Vagina (tissue), 2 donors: ENCODE results near the gene AGT. TPM values are rescaled to one million over a fixed set of nuclear protein-coding genes. Genes with fewer than 3 reads are reported as not detected.

Source experiments
- DNase-seq, 2 donors: peaks; one replicate each; pipeline ENCODE4 v3.0.0-alpha.2; 2017; ENCODE audit errors: extremely low spot score in 2 of 2
- H3K27ac ChIP-seq: fragments of 200-600 bp; sonication (generic); one replicate; pipeline ENCODE4 v1.5.1; 2019
- H3K27me3 ChIP-seq: fragments of 200-600 bp; sonication (generic); one replicate; pipeline ENCODE4 v1.5.1; 2019
- H3K36me3 ChIP-seq, 2 donors: fragments of 200-600 bp; sonication (generic); one replicate each; pipeline ENCODE4 v1.5.1; 2017 to 2019
- H3K4me1 ChIP-seq: fragments of 200-600 bp; sonication (generic); one replicate; pipeline ENCODE4 v1.5.1; 2019
- H3K4me3 ChIP-seq, 2 donors: fragments of 200-600 bp; sonication (generic); 1 replicate in 1 of 2; 2 replicates in 1 of 2; pipeline ENCODE4 v1.5.1; 2016 to 2019
- H3K9me3 ChIP-seq: fragments of 200-600 bp; sonication (generic); one replicate; pipeline ENCODE4 v1.5.1; 2019
- CTCF ChIP-seq, 3 experiments: fragments of 450-650 bp in 2 of 3; fragments of 200-600 bp in 1 of 3; sonication (generic) in 1 of 3; IDR thresholded peaks; one replicate each; pipeline ENCODE4 v1.5.1; 2017 to 2019; ENCODE audit warnings: antibody characterized with exemption in 3 of 3, mild to moderate bottlenecking in 2 of 3, moderate library complexity in 2 of 3
- POLR2A ChIP-seq, 2 donors: fragments of 450-650 bp; IDR thresholded peaks; one replicate each; pipeline ENCODE4 v1.6.1; 2017; ENCODE audit warnings: antibody characterized with exemption in 2 of 2, mild to moderate bottlenecking in 2 of 2, moderate library complexity in 2 of 2
- POLR2AphosphoS5 ChIP-seq, 2 donors: sonication (generic); formaldehyde crosslinking; IDR thresholded peaks; one replicate each; pipeline ENCODE4 v1.9.0; 2017; ENCODE audit warnings: antibody characterized with exemption in 2 of 2, mild to moderate bottlenecking in 2 of 2, low read depth in 1 of 2; ENCODE audit not compliant: insufficient read depth in 1 of 2
- intact Hi-C: fragments of 100-400 bp; cut with DNase I; formaldehyde crosslinking; loops from one replicate; pipeline ENCODE4 v1.15.1; 2023
- total RNA-seq: library from RNA; depleted of rRNA; stranded (reverse); fragments of >200 nt; gene quantifications from one replicate; pipeline ENCODE4 v1.2.3, GENCODE V29; 2016

Gene AGT
- total RNA-seq, 1 donor from 2014 or later: 9.6 TPM

- intact Hi-C loops: no loop called here
- TF ChIP-seq CTCF (IDR thresholded peaks at IDR 0.05): no peak
- TF ChIP-seq POLR2A (IDR thresholded peaks at IDR 0.05): no peak
- TF ChIP-seq POLR2AphosphoS5 (IDR thresholded peaks at IDR 0.05; ENCODE audit: insufficient read depth in 1 of 2, low read depth in 1 of 2): no peak
- H3K4me3 ChIP-seq: peak overlapping the region; percentile 7 to 30
- no peaks in the 10 kb centered on the region for H3K27me3 ChIP-seq
- H3K27ac ChIP-seq: no peak overlapping the region
- peaks cover 14% of the 10 kb centered on the region for H3K4me1 ChIP-seq
- no peak for DNase-seq
- H3K9me3 ChIP-seq: no peaks in the 10 kb centered on the region
- H3K36me3 ChIP-seq: no peaks in the 10 kb centered on the region
Measured at GRCh38 chr1:230713547-230713914, 391 bp downstream of the AGT start.

GRCh38 chr1:230713138-230713537, 784 bp downstream of the AGT start:
- H3K4me3 ChIP-seq: no peak overlapping the region
- intact Hi-C loops: no loop called here

GRCh38 chr1:230712470-230712942, 1.4 kb downstream of the AGT start:
- no peak overlapping the region for H3K4me3 ChIP-seq
- H3K4me1 ChIP-seq: peaks cover 14% of the 10 kb centered on the region
- no peak overlapping the region for H3K27ac ChIP-seq
- no peaks in the 10 kb centered on the region for H3K27me3 ChIP-seq
- no peaks in the 10 kb centered on the region for H3K9me3 ChIP-seq
- DNase-seq: no peak
- no peaks in the 10 kb centered on the region for H3K36me3 ChIP-seq
- no peak for TF ChIP-seq POLR2AphosphoS5 (IDR thresholded peaks at IDR 0.05; ENCODE audit: insufficient read depth in 1 of 2, low read depth in 1 of 2)
- no peak for TF ChIP-seq CTCF (IDR thresholded peaks at IDR 0.05)
- no peak for TF ChIP-seq POLR2A (IDR thresholded peaks at IDR 0.05)
- intact Hi-C loops: no loop called here

More at GRCh38 chr1:230713138-230713537, 784 bp downstream of the AGT start:
- Histone ChIP-seq H3K36me3 (no peaks in the 10 kb centered on the region), H3K27me3 (no peaks in the 10 kb centered on the region), H3K27ac (no peak overlapping the region), H3K4me1 (peaks cover 14% of the 10 kb centered on the region), H3K9me3 (no peaks in the 10 kb centered on the region)
- DNase-seq: no peak
- no peak for TF ChIP-seq POLR2AphosphoS5 (IDR thresholded peaks at IDR 0.05; ENCODE audit: insufficient read depth in 1 of 2, low read depth in 1 of 2)
- no peak for TF ChIP-seq POLR2A (IDR thresholded peaks at IDR 0.05)
- TF ChIP-seq CTCF (IDR thresholded peaks at IDR 0.05): no peak

- Histone ChIP-seq H3K9me3 (no peaks in the 10 kb centered on the region), H3K4me1 (peaks cover 14% of the 10 kb centered on the region), H3K27ac (no peak overlapping the region), H3K4me3 (no peak overlapping the region), H3K36me3 (no peaks in the 10 kb centered on the region), H3K27me3 (no peaks in the 10 kb centered on the region)
- intact Hi-C loops: no loop called here
- TF ChIP-seq POLR2A (IDR thresholded peaks at IDR 0.05) (no peak), CTCF (IDR thresholded peaks at IDR 0.05) (no peak), POLR2AphosphoS5 (IDR thresholded peaks at IDR 0.05; ENCODE audit: insufficient read depth in 1 of 2, low read depth in 1 of 2) (no peak)
- no peak for DNase-seq
Measured at GRCh38 chr1:230711245-230711644, 2.7 kb downstream of the AGT start.

- Histone ChIP-seq H3K9me3 (no peaks in the 10 kb centered on the region), H3K4me1 (peaks cover 14% of the 10 kb centered on the region), H3K27ac (no peak overlapping the region), H3K4me3 (no peak overlapping the region), H3K36me3 (no peaks in the 10 kb centered on the region), H3K27me3 (no peaks in the 10 kb centered on the region)
- no peak for DNase-seq
- intact Hi-C loops: no loop called here
- TF ChIP-seq POLR2AphosphoS5 (IDR thresholded peaks at IDR 0.05; ENCODE audit: insufficient read depth in 1 of 2, low read depth in 1 of 2): no peak
- no peak for TF ChIP-seq CTCF (IDR thresholded peaks at IDR 0.05)
- no peak for TF ChIP-seq POLR2A (IDR thresholded peaks at IDR 0.05)
Measured at GRCh38 chr1:230710543-230710904, 3.4 kb downstream of the AGT start.
